NCI-H2227 treated with DMSO at 0.1 percent for 48 hours (cell line): ENCODE measurements around the gene KANSL1L.
A peak's percentile ranks its signal among the peaks of the same experiment; 100 is the strongest.

Experiments
- DNase-seq: peaks from one replicate; lab custom pipeline; 2025; lab: John Stamatoyannopoulos, UW

KANSL1L gene

GRCh38 chr2:210063306-210063705, 107.9 kb downstream of the KANSL1L start:
- no peak for DNase-seq

DNA sequence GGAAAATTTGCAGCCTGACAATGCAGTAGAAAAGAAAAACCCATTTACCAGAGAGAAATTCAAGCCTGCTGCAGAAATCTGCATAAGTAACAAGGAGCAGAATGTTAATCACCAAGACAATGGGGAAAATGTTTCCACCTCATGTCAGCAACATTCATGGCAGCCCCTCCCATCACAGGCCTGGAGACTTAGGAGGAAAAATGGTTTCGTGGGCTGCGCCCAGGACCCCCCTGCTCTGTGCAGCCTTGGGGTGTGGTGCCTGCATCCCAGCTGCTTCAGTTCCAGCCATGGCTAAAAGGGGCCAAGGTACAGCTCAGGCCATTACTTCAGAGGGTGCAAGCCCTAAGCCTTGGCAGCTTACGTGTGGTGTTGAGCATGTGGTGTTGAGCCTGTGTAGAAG, 115.4 kb downstream of the KANSL1L start:
- DNase-seq = no peak

- DNase-seq = no peak
Observed at GRCh38 chr2:210054696-210055095, 116.5 kb downstream of the KANSL1L start.

DNA sequence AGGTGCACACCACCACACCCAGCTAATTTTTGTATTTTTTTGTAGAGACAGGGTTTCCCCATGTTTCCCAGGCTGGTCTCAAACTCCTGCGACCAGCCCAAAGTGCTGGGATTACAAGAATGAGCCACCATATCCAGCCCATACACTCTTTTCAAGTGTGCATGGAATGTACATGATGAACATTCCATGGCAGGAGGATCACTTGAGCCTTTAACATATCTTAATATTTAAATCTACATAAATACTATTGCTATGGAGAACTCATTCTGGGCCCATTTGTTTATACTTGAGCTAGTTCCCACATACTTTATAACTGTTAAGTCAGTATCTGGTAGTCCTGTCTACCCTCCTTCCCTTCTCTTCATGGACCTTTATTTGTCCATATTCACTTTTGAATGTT, 120.3 kb downstream of the KANSL1L start:
- DNase-seq = no peak

GRCh38 chr2:210049831-210050230, 121.4 kb downstream of the KANSL1L start:
- no peak for DNase-seq

DNA sequence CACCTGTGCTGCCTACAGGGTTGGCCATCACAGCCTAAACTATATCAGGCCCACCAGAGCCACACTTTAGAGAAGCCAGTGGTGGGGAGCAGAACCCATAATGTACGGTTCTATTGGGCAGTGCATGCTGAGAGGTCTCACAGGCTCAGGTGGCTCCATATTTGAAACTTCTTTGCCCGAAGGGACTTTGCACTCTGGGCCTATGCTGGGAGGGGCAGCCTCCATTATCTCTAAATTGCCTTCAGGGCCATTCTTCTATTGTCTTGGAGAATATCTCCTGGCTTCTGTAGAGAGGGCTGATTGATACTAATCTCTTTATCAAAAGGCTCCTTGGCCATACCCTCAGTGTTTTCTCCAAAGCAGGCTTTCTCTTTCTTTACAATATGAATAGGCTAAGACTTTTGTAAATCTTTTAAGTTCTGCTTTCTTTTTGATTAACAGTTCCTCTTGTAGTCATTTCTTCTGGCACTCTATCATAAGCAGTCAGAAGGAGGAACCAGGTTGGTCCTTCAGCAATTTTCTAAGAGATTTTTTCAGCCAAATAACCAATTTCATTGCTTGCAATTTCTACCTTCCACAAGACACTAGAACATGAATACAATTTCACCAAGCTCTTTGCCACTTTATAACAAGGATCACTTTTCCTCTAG, 124.2 kb downstream of the KANSL1L start:
- no peak for DNase-seq

GRCh38 chr2:210038078-210038477, 133.1 kb downstream of the KANSL1L start:
- DNase-seq = no peak

GRCh38 chr2:210035679-210036078, 135.5 kb downstream of the KANSL1L start:
- no peak for DNase-seq

DNA sequence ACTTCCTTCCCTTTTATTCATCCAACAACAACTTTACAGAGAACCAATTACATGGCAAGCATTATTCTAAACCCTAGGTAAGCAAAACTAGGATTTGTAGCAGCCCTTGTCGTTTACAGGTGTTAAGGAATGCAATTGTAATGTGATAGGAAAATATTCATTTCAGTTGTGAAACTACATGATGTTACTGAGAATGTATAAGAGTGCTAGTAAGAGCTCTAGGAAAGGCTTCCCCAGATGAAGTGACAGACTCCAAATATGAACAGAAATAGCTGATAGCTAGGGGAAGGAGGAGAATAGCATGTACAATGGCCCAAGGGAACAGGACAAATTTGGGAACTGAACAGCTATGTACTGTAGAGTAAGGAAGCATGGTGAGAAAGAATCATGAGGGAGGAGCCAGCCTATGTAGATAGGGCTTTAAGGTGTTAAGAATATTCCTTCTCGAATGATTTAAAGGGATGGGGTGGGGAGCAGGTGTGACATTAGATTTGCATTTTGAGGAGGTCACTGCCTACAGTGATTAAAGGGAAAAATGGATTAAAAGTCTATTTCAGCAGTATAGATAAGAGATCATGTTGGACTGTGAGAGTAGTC, 137.0 kb downstream of the KANSL1L start:
- no peak for DNase-seq

DNA sequence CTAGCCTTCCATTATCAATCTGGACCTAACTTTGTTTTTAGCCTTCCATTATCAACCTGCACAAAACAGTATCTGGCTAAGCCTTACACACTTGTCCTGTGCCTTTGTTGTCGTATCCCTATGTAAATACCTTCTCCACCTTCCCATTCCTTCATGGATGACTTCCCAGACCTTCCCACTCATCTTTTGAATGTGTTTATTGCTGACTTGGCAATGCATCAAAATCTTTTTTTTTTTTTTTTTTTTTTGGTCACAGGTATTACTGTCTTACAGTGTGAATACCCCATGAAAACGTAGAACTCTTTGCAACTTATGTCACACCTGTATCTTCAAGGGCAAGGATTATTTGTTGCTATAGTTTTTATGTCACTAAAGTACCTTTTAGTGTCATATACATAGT, 143.0 kb downstream of the KANSL1L start:
- no peak for DNase-seq

DNA sequence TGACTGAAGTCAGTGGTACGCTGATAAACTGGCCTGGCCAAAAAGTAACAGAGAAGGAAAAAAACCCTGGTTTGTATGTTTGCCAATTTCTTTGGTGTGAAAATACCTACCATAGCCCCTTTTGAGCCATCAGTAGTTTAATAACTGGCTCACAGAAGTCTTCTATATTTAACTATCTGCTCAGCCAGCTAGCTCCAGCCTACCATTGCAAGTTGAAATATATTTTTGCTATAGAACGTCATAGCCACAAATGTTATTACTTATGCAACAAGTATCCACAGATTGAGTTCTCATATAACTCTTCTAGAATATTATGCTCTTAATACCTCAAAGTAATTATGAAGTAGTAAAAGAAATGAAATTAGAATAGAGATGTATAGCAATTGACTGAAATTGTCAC, 143.6 kb downstream of the KANSL1L start:
- DNase-seq = no peak

GRCh38 chr2:210022824-210023223, 148.4 kb downstream of the KANSL1L start:
- no peak for DNase-seq

DNA sequence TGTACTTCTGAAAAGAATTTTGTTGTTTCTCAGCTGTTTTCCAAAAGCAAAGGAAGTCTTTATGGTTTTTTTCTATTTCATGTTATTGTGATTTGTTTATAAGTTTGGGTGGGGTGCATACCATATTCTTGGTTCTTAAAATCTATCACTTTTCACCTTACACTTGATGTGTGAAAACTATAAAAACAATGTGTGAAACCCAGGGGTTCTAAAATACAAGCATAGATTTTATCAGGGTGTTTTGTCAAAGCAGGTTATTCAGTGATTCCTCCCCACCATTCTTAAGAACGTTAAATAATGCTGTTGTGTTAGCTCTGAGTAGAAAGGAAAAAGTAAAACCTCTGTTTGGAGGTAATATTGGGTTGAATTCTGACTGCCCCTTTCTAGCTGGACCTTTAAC, 151.1 kb downstream of the KANSL1L start:
- no peak for DNase-seq

- no peak for DNase-seq
Observed at GRCh38 chr2:210009896-210010295, 161.3 kb downstream of the KANSL1L start.

- DNase-seq = no peak
Observed at GRCh38 chr2:210009126-210009525, 162.1 kb downstream of the KANSL1L start.

DNA sequence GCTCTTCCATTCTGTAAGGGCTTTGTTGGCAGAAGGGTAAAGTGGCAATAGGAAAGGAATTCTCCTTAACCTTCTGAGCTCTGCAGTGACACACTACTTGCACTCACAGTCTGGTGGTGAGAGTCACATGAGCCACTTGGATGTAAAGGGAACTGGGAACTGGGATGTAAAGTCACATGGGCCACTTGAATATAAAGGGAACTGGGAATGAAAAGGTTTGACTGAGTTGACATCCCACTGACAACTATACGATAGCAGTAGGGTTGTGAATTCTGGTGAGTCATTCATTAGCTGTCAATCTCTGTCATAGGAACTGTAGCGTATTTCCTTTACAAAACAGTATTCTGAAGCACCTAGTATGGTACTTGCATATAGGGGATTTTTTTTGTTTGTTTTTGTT, 163.3 kb downstream of the KANSL1L start:
- DNase-seq = no peak

DNA sequence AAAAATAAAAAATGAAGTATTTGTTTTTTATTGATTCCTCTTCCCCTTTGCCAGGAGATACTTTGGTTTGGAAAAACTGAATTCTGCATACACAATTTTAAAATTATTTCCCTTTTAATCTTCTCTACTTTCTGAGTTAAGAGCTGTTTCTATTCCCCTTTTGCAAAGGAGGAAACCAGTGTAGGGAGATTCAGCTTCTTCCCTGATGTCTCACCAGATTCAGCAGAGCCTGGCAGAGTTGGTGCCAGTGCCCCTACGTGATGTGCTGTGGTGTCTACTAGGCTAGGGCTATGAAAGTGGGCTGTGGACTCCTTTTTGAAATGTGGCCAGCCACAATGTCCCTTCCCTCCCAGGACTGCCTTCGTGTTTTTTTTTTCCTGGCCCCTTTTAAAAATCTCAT, 166.3 kb downstream of the KANSL1L start:
- DNase-seq = no peak

DNA sequence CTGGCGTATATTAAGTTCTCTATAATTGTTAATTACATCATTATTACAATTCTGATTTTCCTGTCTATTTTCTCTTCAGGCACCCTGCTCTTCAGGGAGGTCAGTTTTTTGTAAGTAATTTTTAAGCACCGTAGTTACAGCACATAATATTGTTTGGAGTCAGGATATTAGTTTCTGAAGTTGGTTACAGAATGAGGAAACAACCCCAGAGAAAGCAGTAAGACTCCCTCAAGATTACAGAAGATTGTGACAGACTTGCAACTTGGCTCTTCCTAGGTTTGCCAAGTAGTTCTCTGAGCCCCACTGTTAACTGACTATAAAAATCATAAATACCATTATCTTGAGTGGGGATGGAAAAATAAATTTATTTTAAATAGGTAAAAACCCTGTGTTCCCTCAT, 167.8 kb downstream of the KANSL1L start:
- no peak for DNase-seq

DNA sequence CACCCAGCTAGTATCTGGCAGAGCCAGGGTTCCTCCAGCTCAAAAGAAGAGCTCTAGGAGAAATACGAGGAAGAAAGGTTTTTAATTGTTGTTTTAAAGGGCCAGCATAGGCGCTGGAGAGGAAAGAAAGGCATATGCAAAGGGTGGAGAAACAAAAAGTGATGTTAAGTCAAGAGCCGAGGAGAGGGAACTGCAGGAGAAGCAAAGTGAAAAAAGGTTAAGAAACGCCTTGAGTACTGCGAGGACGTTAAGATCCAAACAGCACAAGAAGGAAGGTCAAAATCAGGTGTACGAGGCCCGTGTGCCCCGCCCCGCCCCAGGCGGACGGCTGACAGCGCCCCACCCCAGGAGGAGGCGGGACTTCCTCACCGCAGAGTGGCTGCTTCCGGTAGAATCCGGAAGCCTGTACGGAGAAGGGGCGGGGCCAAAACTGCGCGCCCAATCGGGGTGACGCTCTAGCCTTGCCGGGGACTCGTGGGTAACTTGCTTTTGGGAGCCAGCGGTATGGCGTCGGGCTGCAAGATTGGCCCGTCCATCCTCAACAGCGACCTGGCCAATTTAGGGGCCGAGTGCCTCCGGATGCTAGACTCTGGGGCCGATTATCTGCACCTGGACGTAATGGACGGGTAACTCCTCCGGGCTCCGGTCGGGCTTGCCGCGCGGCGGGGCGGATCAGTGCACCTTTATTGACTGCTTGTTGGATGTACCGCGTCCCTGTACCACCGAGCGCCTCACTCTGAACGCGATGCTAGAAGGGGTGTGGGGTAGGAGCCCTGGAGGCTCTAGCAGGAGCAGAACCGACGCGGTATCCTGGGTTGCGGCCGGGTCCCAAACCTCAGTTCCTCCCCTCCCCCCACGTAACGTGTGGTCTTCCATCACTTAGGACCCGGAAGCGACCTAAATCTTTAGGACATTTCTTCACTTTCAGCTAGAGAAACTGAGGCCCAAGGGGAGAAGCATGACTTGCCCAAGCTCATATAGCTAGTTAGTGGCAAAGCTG, 168.8 kb downstream of the KANSL1L start, which contains the start of gene RPE:
Gene RPE, plus strand, starts transcription at position 481 of the 1,000 bp plus-strand sequence. Its CDS starts 24 bp downstream, at position 505.
- peak; percentile 97 for DNase-seq

GRCh38 chr2:210000464-210001324, 170.5 kb downstream of the KANSL1L start:
- no peak for DNase-seq

DNA sequence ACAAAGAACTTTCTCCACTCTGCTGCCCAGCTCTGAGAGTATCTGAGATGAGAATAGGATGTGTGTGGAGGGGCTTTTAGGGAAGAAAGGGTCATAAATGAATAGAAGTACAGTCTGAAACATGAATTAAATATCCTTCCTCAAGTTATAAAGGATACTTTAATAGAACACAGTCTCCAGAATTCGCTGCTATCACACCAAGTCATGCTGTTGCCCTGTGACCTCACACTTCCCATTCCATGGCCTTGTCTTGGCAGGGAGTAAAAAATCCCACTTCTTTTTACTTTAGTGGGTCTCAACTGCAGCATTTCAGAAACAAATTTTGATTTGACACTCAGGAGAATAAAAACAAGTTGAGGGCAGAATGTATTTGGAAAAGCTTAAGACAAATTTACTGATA, 172.6 kb downstream of the KANSL1L start:
- no peak for DNase-seq

DNA sequence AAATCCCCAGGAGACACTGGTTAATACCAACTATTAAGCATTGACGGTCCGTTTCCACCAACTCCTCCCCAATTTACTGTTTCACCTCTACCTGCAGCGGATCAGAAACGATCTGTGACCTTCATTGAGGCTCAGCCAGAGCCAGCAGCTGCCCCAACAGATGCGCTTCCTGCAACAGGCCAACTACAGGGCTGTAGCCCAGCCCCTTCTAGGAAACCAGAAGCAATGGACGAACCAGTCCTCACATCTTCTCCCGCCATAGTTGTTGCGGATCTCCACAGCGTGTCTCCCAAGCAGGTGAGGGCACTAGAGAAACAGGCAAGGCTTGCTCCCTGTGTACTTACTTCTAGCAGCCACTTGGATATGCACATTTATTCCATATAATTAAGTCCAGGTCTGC, 177.2 kb downstream of the KANSL1L start:
- DNase-seq = no peak
